ENCODE results near the gene ACSS3. TPM values are rescaled to one million over a fixed set of nuclear protein-coding genes. Genes with fewer than 3 reads are reported as not detected.

ACSS3 gene
- polyA plus RNA-seq, 1 donor (not counting 4 experiments of a cell fraction or from before 2014, with no cell fraction given), result 0.30 TPM

- Histone ChIP-seq H3K9me3 (ENCODE audit: control insufficient read depth, low read depth, low read length) (no peaks in the 10 kb centered on the region), H4K20me1 (ENCODE audit: control insufficient read depth, extremely low read depth, insufficient read depth, low read length) (no peaks in the 10 kb centered on the region), H2AFZ (ENCODE audit: control insufficient read depth, low read length) (no peak overlapping the region), H3K27ac (ENCODE audit: control insufficient read depth, insufficient read depth, low read length) (no peak overlapping the region), H3K27me3 (ENCODE audit: control insufficient read depth, extremely low read depth, insufficient read depth, low read length) (no peaks in the 10 kb centered on the region), H3K4me3 (ENCODE audit: control insufficient read depth in 2 of 3, extremely low read depth in 1 of 3, insufficient read depth in 2 of 3, low read depth in 1 of 3, low read length in 3 of 3) (no peak overlapping the region), H3K4me2 (ENCODE audit: control insufficient read depth, extremely low read depth, insufficient read depth, low read depth, low read length) (no peak overlapping the region), H3K9me1 (ENCODE audit: control insufficient read depth, extremely low read depth, insufficient read depth, low read length) (no peaks in the 10 kb centered on the region), H3K4me1 (ENCODE audit: control insufficient read depth, extremely low read depth, insufficient read depth, low read length) (no peaks in the 10 kb centered on the region), H3K79me2 (ENCODE audit: control insufficient read depth, insufficient read depth, low read length) (no peaks in the 10 kb centered on the region), H3K9ac (ENCODE audit: control insufficient read depth, extremely low read depth, insufficient read depth, low read length) (no peak overlapping the region), H3K36me3 (ENCODE audit: control insufficient read depth in 2 of 2, extremely low read depth in 1 of 2, insufficient read depth in 2 of 2, low read length in 2 of 2) (no peaks in the 10 kb centered on the region)
- TF ChIP-seq EZH2 (IDR thresholded peaks at IDR 0.05; ENCODE audit: low read length), result no peak
- TF ChIP-seq CTCF (optimal IDR thresholded peaks at IDR 0.05 in 1 of 3, IDR thresholded peaks at IDR 0.05 in 1 of 3, conservative IDR thresholded peaks at IDR 0.05 in 1 of 3; ENCODE audit: extremely low read depth in 1 of 3, insufficient read depth in 2 of 3, low read length in 3 of 3), result no peak
- no peak for DNase-seq (ENCODE audit: low read depth, low spot score)
- dilution Hi-C loops (cut with MboI; ENCODE audit: extremely low pct_ligation_motif_present, low sequenced_read_pairs), result no loop called here
- FAIRE-seq, result no peak
Observed at GRCh38 chr12:81222846-81223592, 145.1 kb downstream of the ACSS3 start.

GRCh38 chr12:81224626-81225025 lies 146.7 kb downstream of the ACSS3 start:
- H3K9ac ChIP-seq (ENCODE audit: control insufficient read depth, extremely low read depth, insufficient read depth, low read length), result no peak overlapping the region
- TF ChIP-seq CTCF (optimal IDR thresholded peaks at IDR 0.05 in 1 of 3, IDR thresholded peaks at IDR 0.05 in 1 of 3, conservative IDR thresholded peaks at IDR 0.05 in 1 of 3; ENCODE audit: extremely low read depth in 1 of 3, insufficient read depth in 2 of 3, low read length in 3 of 3), result no peak
- TF ChIP-seq EZH2 (IDR thresholded peaks at IDR 0.05; ENCODE audit: low read length), result no peak
- no peak overlapping the region for H3K4me3 ChIP-seq (ENCODE audit: control insufficient read depth in 2 of 3, extremely low read depth in 1 of 3, insufficient read depth in 2 of 3, low read depth in 1 of 3, low read length in 3 of 3)
- H3K36me3 ChIP-seq (ENCODE audit: control insufficient read depth in 2 of 2, extremely low read depth in 1 of 2, insufficient read depth in 2 of 2, low read length in 2 of 2), result no peaks in the 10 kb centered on the region
- H3K9me3 ChIP-seq (ENCODE audit: control insufficient read depth, low read depth, low read length), result no peaks in the 10 kb centered on the region
- H3K9me1 ChIP-seq (ENCODE audit: control insufficient read depth, extremely low read depth, insufficient read depth, low read length), result no peaks in the 10 kb centered on the region
- no peaks in the 10 kb centered on the region for H4K20me1 ChIP-seq (ENCODE audit: control insufficient read depth, extremely low read depth, insufficient read depth, low read length)
- dilution Hi-C loops (cut with MboI; ENCODE audit: extremely low pct_ligation_motif_present, low sequenced_read_pairs), result no loop called here
- FAIRE-seq (no peak), DNase-seq (ENCODE audit: low read depth, low spot score) (no peak)
- no peak overlapping the region for H3K27ac ChIP-seq (ENCODE audit: control insufficient read depth, insufficient read depth, low read length)
- no peak overlapping the region for H3K4me2 ChIP-seq (ENCODE audit: control insufficient read depth, extremely low read depth, insufficient read depth, low read depth, low read length)
- no peaks in the 10 kb centered on the region for H3K27me3 ChIP-seq (ENCODE audit: control insufficient read depth, extremely low read depth, insufficient read depth, low read length)
- H2AFZ ChIP-seq (ENCODE audit: control insufficient read depth, low read length), result no peak overlapping the region
- no peaks in the 10 kb centered on the region for H3K4me1 ChIP-seq (ENCODE audit: control insufficient read depth, extremely low read depth, insufficient read depth, low read length)
- no peaks in the 10 kb centered on the region for H3K79me2 ChIP-seq (ENCODE audit: control insufficient read depth, insufficient read depth, low read length)

Measured in keratinocyte (primary cell).